Common myeloid progenitor, CD34-positive (primary cell): Measurements from ENCODE around the gene TRPM2.

Experiments used
- CTCF ChIA-PET: fragments of 350-600 bp; sonication (Branson Sonifier 250); formaldehyde crosslinking; loops from one replicate; lab custom pipeline; 2021; ENCODE audit warnings: antibody characterized with exemption; lab: Charles Lee
- POLR2A ChIA-PET: fragments of 350-600 bp; sonication (Branson Sonifier 250); formaldehyde crosslinking; loops from one replicate; lab custom pipeline; 2021; ENCODE audit warnings: antibody characterized with exemption; lab: Charles Lee
- DNase-seq, 3 donors: peaks; one replicate each; pipeline versions ENCODE4 v3.0.0 to v3.0.0-alpha.2; 2013
- H3K27ac ChIP-seq, 2 experiments: 1 replicate in 1 of 2; 2 replicates in 1 of 2; pipeline ENCODE4 v1.7.0; 2013; ENCODE audit warnings: inconsistent platforms in 2 of 2, low read length in 2 of 2, mild to moderate bottlenecking in 2 of 2, low read depth in 1 of 2, moderate library complexity in 1 of 2; ENCODE audit not compliant: severe bottlenecking in 2 of 2, insufficient read depth in 1 of 2, poor library complexity in 1 of 2
- H3K27me3 ChIP-seq, 5 experiments: replicated peaks in 2 of 5; 1 replicate in 3 of 5; 2 replicates in 2 of 5; pipeline versions ENCODE4 v1.6.1 to v1.7.0; 2013; ENCODE audit warnings: low read length in 4 of 5, mild to moderate bottlenecking in 2 of 5, moderate library complexity in 2 of 5, inconsistent platforms in 1 of 5; ENCODE audit not compliant: insufficient read depth in 5 of 5, control insufficient read depth in 4 of 5
- H3K36me3 ChIP-seq, 4 experiments: 1 replicate in 2 of 4; 2 replicates in 2 of 4; pipeline versions ENCODE4 v1.6.1 to v1.7.0; 2013; ENCODE audit warnings: low read length in 3 of 4, control low read depth in 1 of 4, mild to moderate bottlenecking in 1 of 4; ENCODE audit not compliant: control insufficient read depth in 4 of 4, insufficient read depth in 4 of 4
- H3K4me1 ChIP-seq, 4 experiments: 1 replicate in 3 of 4; 2 replicates in 1 of 4; pipeline versions ENCODE4 v1.6.1 to v1.7.1; 2013; ENCODE audit warnings: low read length in 3 of 4, mild to moderate bottlenecking in 3 of 4, control low read depth in 1 of 4, inconsistent platforms in 1 of 4, moderate library complexity in 1 of 4; ENCODE audit not compliant: control insufficient read depth in 4 of 4, insufficient read depth in 4 of 4; ENCODE audit errors: control extremely low read depth in 1 of 4
- H3K4me3 ChIP-seq, 7 experiments: 1 replicate in 4 of 7; 2 replicates in 3 of 7; pipeline versions ENCODE4 v1.5.1 to v1.7.0; 2013; ENCODE audit warnings: mild to moderate bottlenecking in 7 of 7, low read length in 6 of 7, moderate library complexity in 6 of 7, inconsistent platforms in 2 of 7, low read depth in 2 of 7, control low read depth in 1 of 7; ENCODE audit not compliant: insufficient read depth in 4 of 7, control insufficient read depth in 1 of 7; ENCODE audit errors: extremely low read depth in 1 of 7
- H3K9me3 ChIP-seq, 5 experiments: 1 replicate in 4 of 5; 2 replicates in 1 of 5; pipeline versions ENCODE4 v1.6.1 to v1.7.1; 2013; ENCODE audit warnings: low read length in 4 of 5, mild to moderate bottlenecking in 2 of 5, inconsistent platforms in 1 of 5, low read depth in 1 of 5, moderate library complexity in 1 of 5; ENCODE audit not compliant: control insufficient read depth in 4 of 5, insufficient read depth in 2 of 5; ENCODE audit errors: control extremely low read depth in 1 of 5
- WGBS: methylation state at CpG from one replicate; pipeline ENCODE4 v1.1.5; 2013; ENCODE audit not compliant: insufficient coverage; 5-methylcytosine and 5-hydroxymethylcytosine counted together

The TRPM2 gene

DNA sequence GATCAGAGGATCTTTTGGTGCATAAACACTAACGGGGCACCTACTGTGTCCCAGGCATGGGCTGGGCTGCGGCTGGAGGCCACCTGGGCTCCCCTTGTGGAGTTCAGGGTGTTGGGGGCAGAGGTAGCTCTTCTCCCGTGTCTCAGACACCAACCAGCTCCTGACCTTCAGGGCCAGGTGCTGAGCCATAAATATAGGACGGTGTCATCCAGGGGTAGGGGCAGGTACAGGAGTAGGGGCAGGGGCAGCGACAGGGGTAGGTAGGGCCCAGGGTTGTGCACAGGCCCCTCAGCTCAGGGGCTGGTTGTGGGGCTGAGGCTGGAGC is 83.9 kb downstream of the TRPM2 start:
- Histone ChIP-seq H3K27me3 (no peaks in the 10 kb centered on the region), H3K4me1 (no peaks in the 10 kb centered on the region), H3K4me3 (no peak overlapping the region), H3K36me3 (no peaks in the 10 kb centered on the region), H3K27ac (no peak overlapping the region), H3K9me3 (no peaks in the 10 kb centered on the region)
- ChIA-PET POLR2A (no interaction called here), CTCF (interaction anchor here (1.0 kb wide), 1 partner anchor 133 kb away, joined by 3 read pairs; no protein-coding TSS in a partner anchor)
- DNase-seq = no peak
- WGBS = 96% methylated on average over 4 of the region's 5 CpGs

DNA sequence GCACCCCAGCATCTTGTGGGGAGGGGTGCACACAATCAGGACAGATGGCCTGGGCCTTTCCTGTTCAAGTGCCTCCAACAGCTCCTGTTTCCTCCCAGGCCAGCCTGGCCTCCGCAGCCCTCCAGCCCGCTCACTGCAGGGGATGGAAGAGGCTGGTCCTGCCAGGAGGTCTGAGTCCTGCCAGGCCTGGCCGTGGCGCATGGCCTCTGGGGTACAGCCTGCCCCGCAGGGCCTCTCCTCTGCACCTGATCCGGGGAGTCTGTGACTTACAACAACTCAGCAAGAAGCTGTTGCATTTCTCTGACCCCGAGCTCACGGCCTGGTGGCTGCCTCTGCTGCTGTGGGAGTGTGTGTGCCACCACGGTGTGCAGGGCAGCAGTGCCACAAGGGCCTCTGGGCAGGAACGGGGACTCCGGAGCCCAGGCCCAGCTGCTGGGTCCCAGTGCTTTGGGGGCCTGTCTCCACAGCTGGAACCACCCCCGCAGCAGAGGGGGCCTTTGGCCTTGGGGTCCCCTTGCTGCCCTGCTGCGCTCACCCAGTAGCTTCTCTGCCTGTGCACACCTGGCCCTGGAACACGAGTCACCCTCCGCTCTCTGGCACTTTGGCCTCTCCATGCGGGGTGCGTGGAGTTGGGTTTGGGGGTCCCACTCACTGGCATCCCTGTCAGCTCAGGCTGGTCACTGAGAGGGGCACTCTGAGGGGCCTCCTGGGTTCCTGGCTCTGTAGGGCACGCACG is 84.4 kb downstream of the TRPM2 start:
- Histone ChIP-seq H3K4me3 (no peak overlapping the region), H3K27ac (no peak overlapping the region), H3K27me3 (no peaks in the 10 kb centered on the region), H3K4me1 (no peaks in the 10 kb centered on the region), H3K36me3 (no peaks in the 10 kb centered on the region), H3K9me3 (no peaks in the 10 kb centered on the region)
- ChIA-PET POLR2A (interaction anchor here (1.0 kb wide), 1 partner anchor 13 kb away, joined by 3 read pairs; no protein-coding TSS in a partner anchor), CTCF (interaction anchor here (1.0 kb wide), 1 partner anchor 133 kb away, joined by 3 read pairs; no protein-coding TSS in a partner anchor)
- WGBS = over 99% methylated on average over 17 of the region's 19 CpGs
- DNase-seq = no peak

DNA sequence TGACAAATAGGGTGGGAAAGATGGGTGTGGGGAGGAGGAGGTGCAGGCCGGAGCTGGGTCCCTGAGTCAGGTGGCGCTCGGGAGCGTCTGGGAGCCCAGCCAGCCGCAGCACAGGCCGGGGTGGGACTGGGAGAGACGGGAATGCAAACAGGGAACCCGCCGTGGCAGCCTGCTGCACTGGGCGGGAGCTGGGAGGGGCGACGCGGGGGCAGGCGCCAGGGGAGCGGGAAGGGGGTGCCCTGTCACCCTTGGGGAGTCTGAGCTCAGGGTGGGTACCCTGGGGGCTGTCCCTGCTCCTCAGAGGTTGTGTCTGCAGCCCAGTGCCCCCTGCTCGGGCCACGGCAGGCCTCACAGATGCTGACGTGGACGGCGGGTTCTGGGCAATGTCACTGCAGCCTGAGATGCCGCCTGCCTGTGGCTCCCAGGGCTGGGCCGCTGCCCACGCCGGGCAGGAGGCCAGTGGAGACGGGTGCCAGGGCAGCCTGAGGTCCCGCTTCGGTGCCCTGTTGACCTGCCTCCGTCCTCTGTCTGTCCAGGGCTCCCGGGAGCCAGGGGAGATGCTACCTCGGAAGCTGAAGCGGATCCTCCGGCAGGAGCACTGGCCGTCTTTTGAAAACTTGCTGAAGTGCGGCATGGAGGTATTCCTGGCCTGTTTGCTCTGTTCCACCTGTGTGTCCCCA is 85.2 kb downstream of the TRPM2 start:
- POLR2A ChIA-PET = interaction anchor here (1.0 kb wide), 1 partner anchor 12 kb away, joined by 3 read pairs; no protein-coding TSS in a partner anchor
- no peaks in the 10 kb centered on the region for H3K4me1 ChIP-seq
- H3K27me3 ChIP-seq = no peaks in the 10 kb centered on the region
- 98% methylated on average over 32 of the region's 34 CpGs for WGBS
- H3K36me3 ChIP-seq = no peaks in the 10 kb centered on the region
- DNase-seq = no peak
- no peak overlapping the region for H3K4me3 ChIP-seq
- CTCF ChIA-PET = interaction anchor here (1.0 kb wide), 1 partner anchor 134 kb away, joined by 3 read pairs; no protein-coding TSS in a partner anchor
- no peak overlapping the region for H3K27ac ChIP-seq
- no peaks in the 10 kb centered on the region for H3K9me3 ChIP-seq

DNA sequence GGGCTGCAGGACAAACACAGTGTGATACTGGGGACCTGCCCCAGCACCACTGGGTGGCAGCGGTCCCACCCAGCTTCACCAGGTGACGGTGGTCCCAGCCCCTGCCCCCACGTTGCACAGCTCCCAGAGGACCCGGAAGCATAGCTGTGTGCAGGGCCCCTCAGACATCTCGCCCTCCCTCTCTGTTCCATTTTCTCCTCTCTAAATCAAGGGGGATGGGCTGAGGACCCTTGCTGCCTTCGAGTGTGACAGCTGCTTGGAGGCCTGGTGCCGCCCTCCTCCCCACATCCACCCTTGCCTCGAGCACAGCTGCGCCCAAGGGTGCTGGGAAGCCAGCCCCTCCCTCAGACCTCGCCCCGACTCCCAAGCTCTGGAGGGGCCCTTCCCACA is 85.8 kb downstream of the TRPM2 start:
- H3K27me3 ChIP-seq = peaks cover 0 to 1% (median 0%) of the 10 kb centered on the region in 5 experiments
- ChIA-PET POLR2A (no interaction called here), CTCF (no interaction called here)
- H3K9me3 ChIP-seq = no peaks in the 10 kb centered on the region
- no peaks in the 10 kb centered on the region for H3K4me1 ChIP-seq
- H3K4me3 ChIP-seq = no peak overlapping the region
- H3K27ac ChIP-seq = no peak overlapping the region
- WGBS = 94% methylated on average over 10 of the region's 11 CpGs
- no peak for DNase-seq
- H3K36me3 ChIP-seq = no peaks in the 10 kb centered on the region

GRCh38 chr21:44440241-44441040 is 87.0 kb downstream of the TRPM2 start:
- ChIA-PET POLR2A (no interaction called here), CTCF (no interaction called here)
- Histone ChIP-seq H3K4me1 (no peaks in the 10 kb centered on the region), H3K27ac (no peak overlapping the region), H3K36me3 (no peaks in the 10 kb centered on the region), H3K4me3 (no peak overlapping the region), H3K9me3 (no peaks in the 10 kb centered on the region), H3K27me3 (peaks cover 0 to 2% (median 0%) of the 10 kb centered on the region in 5 experiments)
- WGBS = 98% methylated on average over 25 of the region's 33 CpGs
- no peak for DNase-seq

- POLR2A ChIA-PET = no interaction called here
- 95% methylated on average over 10 of the region's 10 CpGs for WGBS
- CTCF ChIA-PET = no interaction called here
These were observed 87.6 kb downstream of the TRPM2 start for GRCh38 chr21:44441041-44441400.

More at GRCh38 chr21:44441041-44441400, 87.6 kb downstream of the TRPM2 start:
- H3K4me1 ChIP-seq = no peaks in the 10 kb centered on the region
- no peak overlapping the region for H3K27ac ChIP-seq
- H3K9me3 ChIP-seq = no peaks in the 10 kb centered on the region
- H3K27me3 ChIP-seq = peaks cover 0 to 2% (median 0%) of the 10 kb centered on the region in 5 experiments
- H3K4me3 ChIP-seq = no peak overlapping the region
- DNase-seq = no peak
- H3K36me3 ChIP-seq = no peaks in the 10 kb centered on the region
